ENCODE data around the gene SPRED1. TPM values are rescaled to one million over a fixed set of nuclear protein-coding genes. Genes with fewer than 3 reads are reported as not detected.

SPRED1 gene
- total and polyA plus RNA-seq, 2 of the 4 experiments (the other 2 are of a cell fraction): 6.6 to 17.9 TPM

GRCh38 chr15:38215707-38216106, 36.9 kb upstream of the SPRED1 start:
- no peak overlapping the region for H2AK9ac ChIP-seq (replicated peaks; ENCODE audit: low read depth, low read length, poor library complexity)
- no peak overlapping the region for H4K8ac ChIP-seq (ENCODE audit: low read depth in 2 of 2, low read length in 2 of 2)
- ChIA-PET CTCF (interaction anchor here (0.6 to 1.3 kb wide), 2 partner anchors 9 to 11 kb away, joined by 3 read pairs; no protein-coding TSS in a partner anchor), POLR2A (ENCODE audit: unreplicated experiment) (no interaction called here)
- H3K4me3 ChIP-seq (ENCODE audit: insufficient read depth, low read depth, low read length): no peak overlapping the region
- no peak overlapping the region for H2BK5ac ChIP-seq (ENCODE audit: low read depth, low read length, poor library complexity, severe bottlenecking)
- 0 out of 2 replicates have a peak overlapping the region, but pooled peaks have one; percentile 33 for H2BK120ac ChIP-seq (ENCODE audit: low read depth, low read length)
- H2BK20ac ChIP-seq (ENCODE audit: low read depth, low read length): peak overlapping the region; percentile 57; the same call in 1 of the 2 replicates
- TF ChIP-seq MAFK (IDR thresholded peaks at IDR 0.05; ENCODE audit: low read depth, low read length): no peak
- no peak for TF ChIP-seq CEBPB (IDR thresholded peaks at IDR 0.05; ENCODE audit: low read depth, low read length)
- no peak for TF ChIP-seq CTCF (conservative IDR thresholded peaks at IDR 0.05; ENCODE audit: low read depth, low read length)
- no peak for TF ChIP-seq ELK1 (IDR thresholded peaks at IDR 0.05; ENCODE audit: borderline replicate concordance, low read depth, low read length)
- no peak for TF ChIP-seq FOS (IDR thresholded peaks at IDR 0.05; ENCODE audit: low read depth, low read length)
- TF ChIP-seq MAZ (IDR thresholded peaks at IDR 0.05; ENCODE audit: borderline replicate concordance, low read depth, low read length): no peak
- TF ChIP-seq USF2 (IDR thresholded peaks at IDR 0.05; ENCODE audit: low read depth, low read length): no peak
- TF ChIP-seq SMC3 (IDR thresholded peaks at IDR 0.05; ENCODE audit: low read depth, low read length): no peak
- TF ChIP-seq RAD21 (IDR thresholded peaks at IDR 0.05; ENCODE audit: low read length): no peak
- no peak for TF ChIP-seq POLR2A (IDR thresholded peaks at IDR 0.05; ENCODE audit: low read depth, low read length)
- no peak for TF ChIP-seq RFX5 (IDR thresholded peaks at IDR 0.05; ENCODE audit: low read depth, low read length)
- TF ChIP-seq NFE2L2 (IDR thresholded peaks at IDR 0.05; ENCODE audit: low read depth, low read length): no peak
- TF ChIP-seq CHD1 (IDR thresholded peaks at IDR 0.05; ENCODE audit: low read depth, low read length): no peak
- no peak for TF ChIP-seq BHLHE40 (IDR thresholded peaks at IDR 0.05; ENCODE audit: low read depth, low read length)
- H3K56ac ChIP-seq (ENCODE audit: extremely low read depth, insufficient read depth, low read length): no peak overlapping the region
- H3K14ac ChIP-seq (replicated peaks; ENCODE audit: low read depth, low read length): no peak overlapping the region; the same call in 1 of the 2 replicates
- H3K4me2 ChIP-seq (ENCODE audit: low read depth, low read length): no peak overlapping the region
- BruUV-seq (replicated peaks): no TSS peak
- H3K36me3 ChIP-seq (ENCODE audit: control insufficient read depth, insufficient read depth, low read length): no peaks in the 10 kb centered on the region
- H3K18ac ChIP-seq (ENCODE audit: low read depth, low read length): no peak overlapping the region
- DNase-seq: no peak
- peaks cover 7% of the 10 kb centered on the region; the same call in 1 of the 2 replicates for H3K9me1 ChIP-seq (ENCODE audit: insufficient read depth, low read length)
- no peaks in the 10 kb centered on the region for H3K79me1 ChIP-seq (ENCODE audit: low read depth in 1 of 2, low read length in 2 of 2)
- no peak overlapping the region for H3K9ac ChIP-seq (ENCODE audit: low read depth, low read length)
- 0 out of 2 replicates have a peak overlapping the region, but pooled peaks have one; percentile 20 for H3K4ac ChIP-seq (ENCODE audit: low read depth, low read length)
- no peak overlapping the region for H4K5ac ChIP-seq (ENCODE audit: low read depth, low read length)
- in situ Hi-C loops (cut with MboI; ENCODE audit: low sequenced_read_pairs) (no loop called here), dilution Hi-C loops (cut with HindIII; ENCODE audit: low sequenced_read_pairs, unreplicated experiment) (no loop called here), intact Hi-C loops (cut with micrococcal nuclease) (no loop called here)
- 0 out of 2 replicates have a peak overlapping the region, but pooled peaks have one; percentile 19 for H4K91ac ChIP-seq (ENCODE audit: insufficient read depth, low read depth, low read length)
- peaks cover 5% of the 10 kb centered on the region for H3K4me1 ChIP-seq (ENCODE audit: control insufficient read depth, insufficient read depth, low read length)
- ATAC-seq (ENCODE audit: low read depth): no peak
- H3K27me3 ChIP-seq (ENCODE audit: control insufficient read depth, insufficient read depth, low read length): peaks cover under 1% of the 10 kb centered on the region; the same call in 1 of the 2 replicates
- H4K20me1 ChIP-seq (ENCODE audit: insufficient read depth, low read length): no peaks in the 10 kb centered on the region
- peak overlapping the region; percentile 15; the same call in 1 of the 2 replicates for H2AK5ac ChIP-seq (ENCODE audit: low read depth, low read length)
- H3K23ac ChIP-seq (ENCODE audit: low read depth, low read length): no peak overlapping the region
- no CpG with 5 or more reads among the region's 1 CpG for WGBS, 2 experiments (ENCODE audit: extremely low coverage in 2 of 2, insufficient read length in 1 of 2)
- H2BK15ac ChIP-seq (ENCODE audit: low read depth, low read length): peak overlapping the region; percentile 35; the same call in 1 of the 3 replicates
- no peak overlapping the region for H3K27ac ChIP-seq (ENCODE audit: insufficient read depth, low read length)
- no peak overlapping the region for H2AFZ ChIP-seq (replicated peaks; ENCODE audit: low read length, poor library complexity)
- H3K9me3 ChIP-seq (ENCODE audit: control insufficient read depth, insufficient read depth, low read length): no peaks in the 10 kb centered on the region
